ENCODE measurements around the gene CSPG4.
"Not testable (repeated sequence)": the region's sequence is repeated elsewhere in the genome, so short reads cannot be mapped to it uniquely, and the experiment has no call there.

CSPG4 gene

DNA sequence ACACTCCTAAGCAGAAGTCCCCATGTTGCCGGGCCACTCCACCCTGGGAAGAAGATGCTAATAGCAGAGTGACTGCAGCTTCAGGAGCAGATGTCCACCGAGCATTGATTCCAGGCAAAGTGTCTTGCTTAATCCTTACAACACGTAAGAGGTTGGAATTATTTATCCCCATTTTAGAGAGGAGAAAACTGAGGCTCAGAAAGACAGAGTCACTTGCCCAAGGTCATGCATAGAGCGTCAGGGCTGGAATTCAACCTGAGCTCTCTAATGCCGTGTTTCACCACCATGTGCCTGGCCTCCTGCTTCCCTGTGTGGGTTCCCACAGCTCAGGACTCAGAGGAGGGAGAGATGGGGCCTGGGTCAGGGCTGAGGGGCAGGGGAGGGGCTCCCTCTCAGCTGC is 7.3 kb downstream of the CSPG4 start:
- not testable (repeated sequence) for DNase-seq (ENCODE audit: extremely low read depth in 1 of 2, low read depth in 1 of 2)

DNA sequence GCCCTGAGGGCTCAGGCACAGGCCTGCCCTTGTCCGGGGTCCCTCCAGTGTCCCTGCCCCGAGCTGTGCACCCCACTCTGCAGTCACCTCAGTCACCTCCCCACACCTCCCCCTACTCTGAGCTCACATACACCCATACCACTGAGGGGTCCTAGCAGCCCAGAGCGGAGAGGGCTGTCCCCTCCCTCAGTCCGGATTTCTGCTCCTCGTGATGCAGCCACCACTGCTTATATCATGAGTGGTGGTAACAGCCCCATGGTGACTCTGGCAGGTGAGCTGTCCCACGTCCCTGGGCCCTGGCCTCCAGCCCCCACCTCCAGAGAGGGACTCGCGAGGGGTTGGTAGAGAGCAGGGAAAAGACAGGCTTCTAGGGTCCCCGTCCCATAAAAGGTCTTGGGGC is 8.0 kb downstream of the CSPG4 start:
- DNase-seq (ENCODE audit: extremely low read depth in 1 of 2, low read depth in 1 of 2), result no peak

DNA sequence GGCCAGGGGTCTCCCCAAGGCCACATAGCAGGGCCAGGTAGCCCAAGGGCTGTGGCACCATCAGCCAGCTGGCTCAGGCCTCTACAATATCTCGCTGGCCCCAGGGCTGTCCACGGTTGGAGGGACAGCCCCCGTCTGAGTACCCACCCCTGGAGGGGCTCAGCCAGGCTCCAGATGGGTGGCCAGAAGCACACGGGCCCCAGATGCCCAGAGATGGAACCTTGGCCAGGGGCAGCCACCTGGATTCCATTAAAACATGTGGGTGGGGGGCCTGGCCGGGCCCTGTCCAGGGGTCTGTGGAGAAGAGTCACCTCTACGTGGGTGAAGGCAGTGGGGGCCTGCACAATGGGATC is 8.4 kb downstream of the CSPG4 start:
- DNase-seq (ENCODE audit: extremely low read depth in 1 of 2, low read depth in 1 of 2), result no peak

DNA sequence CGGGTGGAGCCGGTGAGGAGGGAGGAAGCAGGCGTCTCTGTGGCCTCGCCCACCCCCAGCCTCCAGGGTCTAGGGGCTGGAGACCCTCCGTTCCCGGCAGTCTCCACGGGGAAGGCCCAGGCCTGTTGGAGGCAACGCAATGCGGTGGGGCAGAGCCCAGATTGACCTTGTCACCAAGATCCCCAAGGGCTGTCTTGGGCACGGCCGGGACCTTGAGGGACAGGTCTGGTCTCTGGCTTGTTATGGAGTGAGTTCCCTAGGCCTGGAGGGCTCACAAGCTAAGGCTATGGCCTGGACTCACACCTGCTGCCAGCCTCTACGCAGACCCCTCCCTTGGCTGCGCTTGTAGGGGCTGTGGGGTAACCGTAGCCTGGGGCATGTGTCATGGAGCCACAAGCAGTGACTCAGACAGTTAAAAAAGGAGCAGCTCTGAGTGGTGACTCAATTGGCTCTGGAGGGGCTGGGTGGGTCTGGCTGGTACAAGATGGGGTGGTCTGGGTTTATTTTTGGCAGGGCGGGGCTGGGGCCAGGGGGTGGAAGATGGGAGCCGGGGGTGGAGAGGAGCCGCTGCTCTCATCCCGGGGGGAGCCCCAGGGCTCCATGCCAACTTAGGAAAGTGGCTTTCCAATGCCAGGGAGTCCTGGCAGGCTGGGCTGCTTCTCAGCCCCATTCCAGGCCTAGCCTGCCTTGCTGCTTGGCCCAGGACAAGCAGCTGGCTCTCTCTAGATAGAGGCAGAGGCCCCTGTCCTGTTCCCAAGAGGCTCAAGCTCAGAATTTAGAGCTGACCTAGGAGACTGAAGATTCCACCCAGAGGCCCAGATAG is 9.0 kb downstream of the CSPG4 start:
- DNase-seq (ENCODE audit: extremely low read depth in 1 of 2, low read depth in 1 of 2), result not testable (repeated sequence)

DNA sequence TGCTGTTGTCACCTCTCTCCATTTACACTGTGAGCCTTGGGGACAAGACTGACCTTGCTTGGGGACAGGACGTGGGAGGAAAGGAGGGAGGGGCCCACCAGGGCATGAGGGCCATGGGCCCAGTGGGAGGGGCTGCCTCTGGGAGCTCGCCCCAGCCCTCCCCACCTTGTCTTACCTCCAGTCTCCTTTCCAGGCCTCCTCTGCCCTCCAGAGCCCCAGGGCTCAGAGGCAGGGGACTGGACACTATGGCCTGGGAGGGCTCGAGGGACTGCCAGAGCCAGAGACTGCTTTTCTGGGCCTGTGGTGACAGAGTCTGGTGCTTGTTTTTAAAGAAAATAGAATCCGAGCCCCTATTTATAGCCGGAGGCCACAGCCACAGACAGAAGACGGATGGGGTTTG is 10.2 kb downstream of the CSPG4 start:
- DNase-seq (ENCODE audit: extremely low read depth in 1 of 2, low read depth in 1 of 2), result no peak

DNA sequence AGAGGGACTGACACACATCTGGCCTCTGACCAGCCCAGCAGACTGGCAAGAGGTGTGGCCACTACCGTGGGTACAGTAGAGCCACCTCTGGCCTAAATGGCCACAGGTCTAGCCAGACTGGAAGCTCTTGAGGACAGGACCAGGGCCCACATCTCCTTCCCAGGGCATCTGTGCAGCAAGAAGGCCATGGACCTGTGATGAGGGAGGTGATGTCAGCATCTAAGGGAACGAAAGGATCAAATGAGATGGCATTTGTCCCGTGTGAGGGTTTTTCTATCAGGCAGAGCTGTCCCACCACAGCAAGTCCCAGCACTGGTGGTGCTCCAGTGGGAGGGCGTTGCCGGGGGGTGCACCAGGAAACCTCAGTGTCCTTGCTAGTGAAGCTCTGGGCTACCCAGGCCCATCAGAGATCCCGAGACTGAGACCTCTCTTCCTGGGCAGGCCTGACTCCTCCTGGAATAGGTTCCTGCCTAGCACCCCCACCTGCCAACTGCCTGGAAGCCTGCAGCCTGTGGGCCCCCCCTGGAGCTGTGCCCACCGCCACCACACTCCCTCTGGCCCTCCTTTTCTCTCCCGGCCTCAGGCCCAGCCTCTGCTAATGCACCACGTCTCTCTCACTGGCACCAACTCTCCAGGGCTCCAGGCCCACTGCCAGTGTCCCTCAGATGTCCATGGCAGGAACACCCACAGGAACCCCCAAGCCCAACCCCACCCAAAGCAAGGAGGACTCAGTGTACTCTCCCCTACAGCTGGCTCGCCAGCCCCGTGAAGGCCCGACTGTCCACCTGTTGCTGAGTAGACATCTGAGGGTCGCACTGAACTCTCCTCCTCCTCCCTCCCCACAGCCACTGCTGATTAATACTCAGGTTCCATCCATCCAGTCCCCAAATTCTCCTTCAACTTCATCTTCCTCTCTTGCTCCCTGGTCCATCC is 11.3 kb downstream of the CSPG4 start:
- DNase-seq (ENCODE audit: extremely low read depth in 1 of 2, low read depth in 1 of 2), result not testable (repeated sequence)

DNA sequence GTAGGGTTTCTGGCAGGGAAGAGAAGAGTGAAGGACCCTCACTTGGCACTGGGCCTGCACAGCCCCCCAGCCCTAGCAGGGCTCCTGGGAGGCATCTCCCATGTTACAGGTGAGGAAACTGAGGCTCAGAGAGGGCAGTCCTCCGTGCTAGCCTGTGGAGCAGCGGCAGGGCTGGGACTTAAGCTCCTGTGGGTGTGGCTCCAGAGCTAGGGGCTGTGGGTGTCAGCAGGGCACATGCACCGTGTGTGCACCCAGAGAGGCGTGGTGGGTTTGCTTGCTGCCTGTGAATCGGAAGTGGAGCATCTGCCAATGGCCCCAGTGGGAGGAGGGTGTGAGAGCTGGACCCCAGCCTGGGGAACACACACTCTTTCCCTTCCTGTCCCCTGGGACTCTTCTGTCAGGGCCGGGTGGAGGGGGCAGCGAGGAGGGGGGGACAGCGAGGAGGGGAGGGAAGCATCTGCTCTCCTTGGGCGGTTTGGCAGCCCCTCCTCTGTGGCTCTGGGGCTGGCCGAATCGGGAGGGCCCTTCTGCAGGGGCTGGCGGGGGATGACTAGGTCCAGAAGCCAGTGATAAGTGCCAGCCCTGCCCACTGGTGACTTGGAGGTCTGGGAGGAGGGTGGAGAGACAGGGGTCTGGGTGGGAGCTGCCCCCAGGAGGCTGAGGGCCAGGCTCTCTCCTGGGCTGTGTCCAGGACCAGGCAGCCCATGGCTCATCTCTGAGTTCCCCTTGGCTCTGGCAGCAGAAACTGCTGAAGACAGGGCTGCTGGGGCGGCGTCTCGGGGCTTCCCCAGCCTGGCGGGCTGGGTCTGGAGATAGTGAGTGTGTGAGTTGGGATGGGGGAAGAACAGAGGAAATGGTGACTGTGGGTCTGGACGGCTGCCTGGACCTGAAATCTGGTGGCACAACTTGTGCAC is 12.4 kb downstream of the CSPG4 start:
- not testable (repeated sequence) for DNase-seq (ENCODE audit: extremely low read depth in 1 of 2, low read depth in 1 of 2)

DNA sequence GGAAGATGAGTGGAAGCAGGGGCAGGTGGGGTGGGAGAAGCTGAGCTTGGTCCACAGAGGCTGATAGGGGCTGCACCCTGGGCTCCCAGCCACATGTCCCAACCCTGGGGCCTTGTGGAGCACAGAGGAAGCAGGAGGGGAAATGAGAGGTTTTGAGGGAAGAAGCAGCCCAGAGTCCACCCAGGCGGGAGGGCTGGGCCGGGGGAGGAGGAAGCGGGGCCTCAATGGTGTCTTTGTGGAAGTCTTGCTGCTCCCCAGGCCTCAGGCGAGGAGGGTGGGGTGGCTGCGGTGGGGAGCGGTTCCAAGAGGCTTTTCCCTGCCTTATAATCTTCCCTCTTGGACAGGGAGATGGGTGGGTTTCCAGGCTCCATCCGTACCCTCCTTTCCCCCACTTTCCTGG is 13.1 kb downstream of the CSPG4 start:
- not testable (repeated sequence) for DNase-seq (ENCODE audit: extremely low read depth in 1 of 2, low read depth in 1 of 2)

DNA sequence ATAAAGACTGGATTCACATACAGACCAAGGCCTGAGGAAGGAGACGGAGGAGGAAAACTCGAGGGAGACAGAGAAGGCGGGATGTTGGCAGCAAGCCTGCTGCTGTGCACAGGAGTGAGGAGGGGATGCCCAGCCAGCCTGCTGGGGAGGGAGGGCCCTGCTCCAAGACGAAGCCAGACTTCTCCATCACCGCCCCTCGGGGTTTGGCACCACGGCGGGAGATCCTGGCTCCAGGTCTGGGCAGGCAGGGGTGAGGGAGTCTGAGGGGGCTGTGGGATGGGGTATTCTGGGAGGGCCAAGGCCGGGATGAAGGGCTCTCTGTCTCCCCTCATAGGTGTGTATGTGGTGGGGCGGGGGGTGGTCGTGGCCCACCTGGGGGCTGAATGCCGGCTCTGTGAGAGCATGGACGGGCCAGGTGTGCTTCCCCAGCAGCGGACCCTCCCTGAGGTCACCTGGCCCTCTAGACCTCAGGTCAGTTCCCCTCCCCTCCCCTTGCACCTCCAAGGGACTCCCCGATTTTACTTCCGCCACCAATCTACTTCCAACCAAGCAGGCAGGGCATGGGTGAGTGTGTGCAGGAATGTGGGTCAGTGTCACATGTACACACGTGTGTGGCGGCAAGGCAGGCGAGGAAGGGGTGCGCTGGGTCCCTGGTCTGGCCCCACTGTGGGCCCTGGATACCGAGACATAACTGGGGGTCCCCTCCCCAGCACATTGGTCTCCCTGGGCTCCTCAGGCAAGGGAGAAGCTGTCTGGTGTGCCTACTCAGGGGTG is 14.5 kb downstream of the CSPG4 start:
- DNase-seq (ENCODE audit: extremely low read depth in 1 of 2, low read depth in 1 of 2), result not testable (repeated sequence)

DNA sequence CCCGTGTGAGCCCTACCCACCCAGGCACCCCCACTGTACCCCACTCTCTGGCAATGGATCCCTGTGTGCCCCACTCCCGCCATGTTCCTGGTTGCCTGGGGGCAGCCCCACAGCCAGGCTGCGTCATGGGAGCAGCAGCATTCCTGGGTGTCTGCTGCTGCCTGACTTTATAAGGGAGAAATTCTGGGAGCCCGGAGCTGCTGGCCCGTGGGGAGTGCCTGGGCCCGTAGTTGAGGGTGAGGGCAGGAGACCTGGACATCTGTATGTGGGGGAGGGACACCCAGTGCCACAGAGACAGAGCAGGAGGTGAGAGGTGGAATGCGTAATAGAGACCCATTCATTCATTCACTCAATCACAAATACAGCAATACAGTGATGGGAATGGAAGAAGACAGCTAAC is 15.1 kb downstream of the CSPG4 start:
- DNase-seq (ENCODE audit: extremely low read depth in 1 of 2, low read depth in 1 of 2), result no peak

DNA sequence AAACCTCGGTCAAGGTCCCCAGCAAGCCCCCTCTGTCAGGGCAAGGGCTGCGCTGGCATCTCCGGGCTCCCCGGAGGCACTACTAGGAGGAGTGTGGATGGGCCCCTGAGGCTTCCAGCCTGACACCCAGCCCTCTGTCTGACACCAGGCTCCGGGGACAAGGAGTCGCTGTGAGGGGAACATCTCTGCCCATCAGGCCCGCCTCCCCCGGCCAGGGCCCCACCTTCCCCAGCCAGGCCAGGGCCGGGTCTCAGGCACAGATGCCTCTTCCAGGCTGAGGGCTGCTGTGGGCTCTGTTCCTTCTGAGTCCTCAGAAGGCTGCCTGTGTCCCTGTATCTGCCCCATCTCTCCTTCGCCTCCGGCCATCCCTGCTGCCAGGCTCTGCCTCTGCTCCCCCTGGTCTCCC is 15.8 kb downstream of the CSPG4 start:
- DNase-seq (ENCODE audit: extremely low read depth in 1 of 2, low read depth in 1 of 2), result no peak

DNA sequence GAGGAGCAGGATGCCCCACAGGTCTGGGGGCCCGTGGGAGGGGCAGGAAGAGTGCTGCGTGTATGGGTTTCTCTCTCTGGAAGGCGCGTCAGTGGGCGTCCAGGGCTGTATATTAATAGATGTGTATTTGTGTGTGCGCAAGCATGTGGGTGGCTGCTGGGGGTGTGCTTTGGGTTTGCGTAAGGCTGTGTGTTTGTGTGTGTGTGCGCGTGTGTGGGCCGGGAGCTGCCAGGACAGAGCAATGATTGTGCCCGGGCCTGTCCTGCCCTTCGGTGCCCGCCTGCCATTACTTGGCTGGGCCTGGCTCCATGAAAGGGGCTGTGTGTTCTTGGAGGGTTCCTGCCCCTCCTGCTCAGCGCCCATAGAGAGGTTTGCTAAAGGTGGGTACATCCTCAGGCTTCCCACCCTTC is 16.3 kb downstream of the CSPG4 start:
- DNase-seq (ENCODE audit: extremely low read depth in 1 of 2, low read depth in 1 of 2), result no peak

DNA sequence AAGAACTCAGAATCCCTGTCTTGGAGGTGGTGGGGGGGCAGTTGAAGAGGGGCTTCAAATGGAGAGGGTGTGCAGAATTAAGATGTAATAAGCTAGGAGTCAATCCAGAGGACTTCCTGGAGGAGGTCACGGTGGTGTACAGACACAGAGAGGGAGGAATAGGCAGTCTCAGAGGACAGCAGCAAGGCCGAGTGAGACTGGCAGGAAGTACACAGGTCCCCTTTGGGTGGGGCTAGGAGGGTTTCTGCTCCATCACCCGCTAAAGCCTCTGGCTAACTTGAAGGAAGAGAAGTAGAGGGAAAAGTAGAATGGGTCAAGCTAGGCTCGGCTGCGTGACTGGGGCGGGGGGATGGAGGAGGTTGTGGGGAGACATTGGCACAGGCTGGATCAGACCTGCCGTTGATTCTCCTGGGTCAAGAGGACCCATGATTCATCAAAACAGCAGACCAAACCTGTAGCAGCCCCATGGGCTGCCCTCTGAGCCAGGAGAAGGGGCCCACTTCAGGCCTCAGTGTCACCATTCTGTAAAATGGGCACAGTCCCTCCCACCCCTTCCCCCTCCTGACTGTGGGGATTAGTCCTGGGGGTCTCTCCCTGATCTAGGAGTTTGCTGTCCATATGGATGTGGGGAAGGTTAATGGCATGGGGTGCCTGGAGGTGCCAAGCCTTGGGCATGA is 16.9 kb downstream of the CSPG4 start:
- DNase-seq (ENCODE audit: extremely low read depth in 1 of 2, low read depth in 1 of 2), result no peak

DNA sequence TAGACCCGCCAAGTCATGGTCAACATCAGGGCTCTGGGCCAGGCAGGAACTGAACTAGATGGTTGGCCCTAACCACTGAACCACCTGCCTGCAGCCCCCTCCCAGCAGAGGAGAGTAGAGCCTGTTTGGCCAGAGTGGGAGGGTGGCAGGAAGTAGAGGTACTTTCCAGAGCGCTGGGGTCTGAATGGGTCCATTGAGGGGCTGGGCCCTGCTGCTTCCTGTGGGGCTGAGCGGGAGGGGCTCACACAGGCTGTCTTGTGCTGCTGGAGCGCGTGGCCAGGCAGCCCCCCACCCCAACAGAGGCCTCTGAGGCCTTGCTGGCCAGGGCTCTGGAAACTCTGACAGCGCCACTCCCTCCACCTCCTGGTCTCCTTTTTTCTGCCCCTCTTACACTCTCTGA is 17.4 kb downstream of the CSPG4 start:
- no peak for DNase-seq (ENCODE audit: extremely low read depth in 1 of 2, low read depth in 1 of 2)

DNA sequence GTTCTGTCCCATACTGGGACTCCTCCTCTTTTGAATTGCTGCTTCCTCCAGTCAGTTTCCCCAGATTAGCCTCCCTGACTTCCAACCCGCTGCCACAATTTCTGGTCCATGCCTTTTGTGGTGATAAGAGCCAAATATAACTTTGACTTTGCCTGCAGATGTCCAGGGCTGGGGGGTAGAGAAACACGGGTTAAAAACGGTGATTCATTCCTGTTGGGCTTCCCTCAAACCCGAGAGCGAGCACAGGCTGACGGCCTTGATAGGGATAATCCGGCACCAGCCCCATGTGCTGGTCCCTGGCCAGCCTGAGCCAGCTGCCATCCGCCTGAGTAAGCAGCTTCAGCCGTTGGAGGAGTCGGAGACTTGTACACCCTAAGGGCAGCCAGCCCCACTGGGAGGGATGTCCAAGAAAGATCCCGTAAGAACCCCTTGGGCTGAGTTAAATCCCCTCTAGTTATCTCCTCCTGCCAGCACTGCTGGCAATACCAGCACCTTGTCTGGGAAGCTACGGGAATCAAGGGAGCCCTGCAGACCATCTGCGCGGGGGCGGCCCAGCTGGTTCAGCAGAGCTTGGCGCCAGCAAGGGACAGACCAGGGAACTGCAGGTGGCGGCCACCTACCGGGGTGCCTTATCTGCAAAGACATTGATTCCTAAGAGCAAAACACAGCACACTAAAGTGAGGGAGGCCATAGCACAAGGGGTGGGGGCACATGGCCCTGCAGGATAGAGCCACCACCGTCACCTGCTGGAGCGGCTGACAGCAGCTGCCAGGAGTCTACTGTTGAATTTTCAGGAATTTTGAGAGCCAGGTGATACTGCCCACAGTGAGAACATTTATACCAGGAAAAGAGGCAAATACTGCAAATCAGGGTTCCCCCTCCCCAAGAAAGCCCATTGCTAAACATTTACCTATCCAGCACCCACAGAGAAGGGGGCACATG is 18.1 kb downstream of the CSPG4 start:
- no peak for DNase-seq (ENCODE audit: extremely low read depth in 1 of 2, low read depth in 1 of 2)

DNA sequence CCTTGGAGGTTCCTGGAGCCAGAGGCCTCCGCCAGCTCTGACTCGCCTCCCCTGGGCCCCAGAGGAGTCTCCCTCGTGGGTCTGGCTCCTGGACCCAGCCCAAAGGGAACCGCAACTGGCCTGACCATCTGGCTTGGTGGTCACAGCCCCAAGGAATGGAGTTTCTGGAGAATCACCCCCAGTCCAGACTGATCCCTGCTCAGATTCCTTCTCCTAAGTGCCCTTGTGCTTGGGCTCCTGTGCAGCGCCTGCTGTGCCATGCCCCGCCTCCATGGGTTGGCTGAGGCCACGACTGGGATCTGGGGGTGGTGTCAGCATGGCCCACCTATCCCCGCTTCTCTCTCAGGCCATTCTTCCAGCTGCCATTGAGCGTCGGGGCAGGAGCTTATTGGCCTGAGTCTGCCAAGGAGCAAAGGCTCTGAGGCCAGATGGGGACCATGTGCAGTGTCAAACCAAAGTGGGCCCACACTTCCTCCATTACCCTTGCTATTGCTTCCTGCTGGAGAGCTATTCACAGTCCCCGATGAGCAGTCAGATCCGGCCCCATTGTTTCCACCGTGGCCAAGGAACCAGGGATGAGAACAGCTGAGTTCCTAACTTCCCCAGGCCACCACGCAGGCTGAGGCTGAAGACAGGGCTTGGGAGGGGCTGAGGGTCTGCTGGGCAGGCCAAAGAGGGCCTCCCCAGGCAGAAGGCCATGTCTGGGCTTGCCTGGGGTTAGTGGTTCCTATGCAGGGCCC is 19.0 kb downstream of the CSPG4 start:
- DNase-seq (ENCODE audit: extremely low read depth in 1 of 2, low read depth in 1 of 2), result no peak

DNA sequence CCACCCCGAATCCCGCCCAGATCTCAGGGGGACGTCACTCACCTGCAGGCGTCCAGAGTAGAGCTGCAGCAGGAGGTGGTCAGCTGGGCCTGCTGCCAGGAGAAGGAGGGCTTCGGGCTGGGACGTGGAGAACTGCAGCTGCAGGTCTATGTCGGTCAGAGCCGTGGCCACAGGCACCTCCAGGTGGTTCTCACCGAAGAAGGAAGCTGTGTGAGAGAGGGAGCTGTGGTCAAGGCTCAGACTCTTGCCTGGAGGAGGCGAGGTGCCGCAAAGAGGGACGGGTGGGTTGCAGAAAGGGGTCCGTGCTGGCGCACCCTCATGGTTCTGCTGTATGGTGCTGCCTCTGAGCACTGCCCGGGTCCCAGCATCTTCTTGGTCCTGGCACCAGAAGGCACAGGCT is 19.6 kb downstream of the CSPG4 start:
- not testable (repeated sequence) for DNase-seq (ENCODE audit: extremely low read depth in 1 of 2, low read depth in 1 of 2)

DNA sequence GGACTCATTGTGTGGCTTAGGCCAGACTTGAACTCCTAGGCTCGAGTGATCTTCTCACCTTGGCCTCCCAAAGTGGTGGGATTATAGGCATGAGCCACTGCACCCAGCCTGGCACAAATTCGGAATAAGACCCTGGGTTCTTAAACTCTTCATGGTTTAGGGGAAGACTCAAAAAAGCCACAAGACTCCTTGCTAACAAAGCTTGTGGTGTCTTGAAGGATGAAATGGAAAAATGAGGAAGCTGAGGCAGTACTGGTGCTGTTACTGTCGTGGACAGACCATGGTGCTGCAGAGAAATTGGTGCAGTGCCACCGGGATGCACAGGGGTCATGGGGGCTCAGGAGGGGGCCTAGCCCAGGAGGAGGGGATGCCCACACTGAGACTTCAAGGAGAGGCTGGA is 20.3 kb downstream of the CSPG4 start:
- DNase-seq (ENCODE audit: extremely low read depth in 1 of 2, low read depth in 1 of 2), result not testable (repeated sequence)
